Right kidney (tissue), 1 donor: ENCODE data around the gene ALKBH3.

Experiments
- DNase-seq: peaks from one replicate; pipeline ENCODE4 v3.0.0-alpha.2; 2016

Gene ALKBH3

DNA sequence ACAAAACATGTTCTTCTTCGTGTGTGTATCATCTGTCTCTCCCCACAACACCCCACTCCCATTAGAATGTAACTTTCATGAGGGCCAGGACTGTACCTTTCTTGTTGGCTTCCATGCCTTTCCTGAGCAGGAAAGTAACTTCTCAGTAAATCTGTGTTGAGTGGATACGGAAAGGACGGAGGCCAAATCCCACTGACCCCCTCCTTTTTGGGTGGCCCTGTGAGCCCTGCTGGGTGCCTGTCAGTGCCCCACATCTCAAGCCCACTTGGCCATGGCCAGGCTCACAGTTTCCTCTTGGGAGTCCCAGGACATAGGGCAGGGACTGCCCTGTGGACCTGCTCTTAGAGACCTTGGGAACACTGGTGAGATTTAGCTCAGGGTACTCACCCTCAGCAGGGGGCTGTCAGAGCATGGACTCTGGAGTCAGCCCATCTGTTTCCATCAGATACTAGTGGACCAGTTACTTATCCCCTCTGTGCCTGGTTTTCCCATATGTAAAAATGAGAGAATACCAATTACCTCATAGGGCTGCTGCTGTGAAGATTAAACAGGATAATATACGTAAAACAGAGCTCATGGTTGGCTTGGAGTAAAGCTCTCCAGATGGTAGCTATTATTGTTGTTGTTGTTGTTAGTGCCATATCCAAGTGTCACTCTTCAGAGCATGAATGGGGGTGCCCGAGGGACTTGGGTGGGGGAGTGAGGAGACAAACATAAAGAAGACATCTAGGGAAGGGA is 60.8 kb downstream of the ALKBH3 start:
- no peak for DNase-seq

DNA sequence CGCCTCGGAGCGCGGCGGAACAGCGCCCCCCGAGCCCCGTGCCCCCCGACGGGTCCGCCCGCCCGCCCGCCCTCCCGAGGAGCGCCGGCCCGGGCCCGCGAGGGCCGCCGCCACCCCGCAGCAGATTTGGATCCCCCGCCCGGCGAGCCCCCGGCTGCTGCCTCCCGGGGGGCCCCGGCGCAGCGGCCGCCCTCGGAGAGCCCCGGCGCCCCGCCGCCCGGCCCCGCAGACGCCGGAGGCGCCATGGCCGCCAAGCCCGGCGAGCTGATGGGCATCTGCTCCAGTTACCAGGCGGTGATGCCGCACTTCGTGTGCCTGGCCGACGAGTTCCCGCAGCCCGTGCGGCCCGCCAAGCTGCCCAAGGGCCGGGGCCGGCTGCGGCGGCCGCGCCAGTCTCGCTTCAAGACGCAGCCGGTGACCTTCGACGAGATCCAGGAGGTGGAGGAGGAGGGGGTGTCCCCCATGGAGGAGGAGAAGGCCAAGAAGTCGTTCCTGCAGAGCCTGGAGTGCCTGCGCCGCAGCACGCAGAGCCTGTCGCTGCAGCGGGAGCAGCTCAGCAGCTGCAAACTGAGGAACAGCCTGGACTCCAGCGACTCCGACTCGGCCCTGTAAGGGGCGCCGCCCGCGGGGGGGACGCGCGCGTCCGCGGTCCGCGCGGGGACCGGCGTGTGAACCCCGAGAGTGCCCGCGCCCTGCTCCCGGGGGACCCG is 62.2 kb downstream of the ALKBH3 start:
- peak; percentile 87 for DNase-seq

DNA sequence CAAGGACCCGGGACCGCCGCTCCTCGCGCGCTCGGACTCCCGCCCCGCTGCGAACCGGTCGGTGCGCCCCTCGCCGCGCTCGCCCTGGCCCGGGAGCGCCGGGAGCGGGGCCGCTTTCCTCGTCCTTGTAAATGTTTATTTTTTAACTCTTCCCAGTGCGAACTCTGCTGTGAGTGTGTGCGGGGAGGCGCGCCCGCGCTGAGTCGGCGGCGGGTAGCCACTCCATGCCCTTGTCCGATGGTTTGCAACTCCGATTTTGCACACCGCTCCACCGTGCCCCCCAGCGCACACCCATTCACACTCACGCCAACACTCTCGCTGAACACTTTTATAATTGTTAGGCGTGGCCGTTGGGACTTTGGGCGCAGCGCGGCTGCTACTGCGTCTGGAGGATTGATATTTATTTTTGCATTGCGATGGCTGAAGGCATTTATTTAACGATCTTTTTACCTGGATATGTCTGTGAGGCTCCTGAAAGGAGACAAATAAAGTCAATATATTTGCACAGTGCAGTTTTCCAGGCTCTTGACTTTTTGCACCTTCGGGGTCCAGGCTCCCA is 62.8 kb downstream of the ALKBH3 start:
- no peak for DNase-seq

DNA sequence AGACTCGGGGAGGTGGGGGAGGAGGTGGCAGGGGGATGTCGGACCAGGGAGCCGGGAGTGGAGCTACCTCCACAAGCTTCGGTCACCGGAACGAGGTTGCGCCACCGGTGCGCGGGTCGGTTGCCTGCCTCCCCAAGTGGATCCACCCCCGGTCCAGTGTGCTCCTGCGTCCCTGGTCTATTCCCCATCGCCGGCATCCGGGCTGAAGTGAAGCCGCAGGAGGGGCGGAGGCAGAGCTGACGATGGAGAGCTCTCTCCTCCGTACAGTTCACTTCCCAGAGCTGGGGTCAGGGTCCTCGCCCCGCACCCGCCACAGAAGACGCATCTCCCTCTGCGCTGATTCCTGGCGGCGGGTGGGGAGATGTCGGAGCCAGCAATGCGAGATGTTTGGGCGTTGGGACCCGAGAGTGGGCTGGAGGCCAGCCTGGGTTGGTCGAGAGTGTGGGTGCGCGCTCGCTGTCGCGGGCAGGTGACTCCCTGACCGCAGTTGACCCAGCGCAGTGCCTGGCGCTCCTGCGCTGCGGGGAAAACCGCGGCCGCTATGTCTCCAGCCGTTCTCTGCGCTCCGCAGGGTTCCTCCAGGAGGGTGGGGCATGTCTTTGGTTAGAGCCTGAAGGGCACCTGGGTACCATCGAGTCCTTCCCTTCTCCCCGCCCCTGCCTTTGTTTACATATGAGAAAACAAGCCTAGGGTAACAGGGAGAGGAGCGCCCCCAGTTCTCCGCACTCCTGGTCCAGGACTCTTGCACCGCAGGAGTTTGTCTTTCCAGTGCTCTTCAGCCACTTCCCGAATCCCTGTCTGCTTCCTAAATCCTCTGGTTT is 63.5 kb downstream of the ALKBH3 start:
- peak; percentile 51 for DNase-seq

DNA sequence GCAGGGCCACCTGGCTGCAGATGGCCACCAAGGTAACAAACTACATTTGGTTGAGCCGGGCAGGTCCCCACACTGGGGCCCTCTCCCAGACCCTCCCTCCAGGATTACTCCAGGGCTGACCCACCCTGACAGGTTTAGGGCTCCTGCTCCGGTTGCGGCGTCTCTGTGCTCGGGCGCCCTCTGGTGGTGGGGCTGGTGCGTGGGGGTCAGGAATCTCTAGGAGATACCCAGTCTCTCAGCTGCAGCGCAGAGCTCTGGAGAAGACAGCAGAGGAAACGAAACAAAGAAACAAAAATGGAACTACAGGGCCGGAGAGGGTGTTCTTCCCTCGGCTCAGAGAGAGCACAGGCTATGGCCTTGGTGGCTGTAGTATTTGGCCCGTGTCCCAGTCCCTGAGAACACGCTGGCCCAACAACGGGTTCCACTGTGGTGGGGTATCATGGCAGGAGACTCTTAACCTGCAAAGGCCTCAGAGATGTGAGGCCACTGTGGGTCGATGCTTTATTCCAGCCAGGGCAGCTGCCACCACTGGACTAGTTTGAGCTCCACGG is 64.2 kb downstream of the ALKBH3 start:
- DNase-seq: no peak

DNA sequence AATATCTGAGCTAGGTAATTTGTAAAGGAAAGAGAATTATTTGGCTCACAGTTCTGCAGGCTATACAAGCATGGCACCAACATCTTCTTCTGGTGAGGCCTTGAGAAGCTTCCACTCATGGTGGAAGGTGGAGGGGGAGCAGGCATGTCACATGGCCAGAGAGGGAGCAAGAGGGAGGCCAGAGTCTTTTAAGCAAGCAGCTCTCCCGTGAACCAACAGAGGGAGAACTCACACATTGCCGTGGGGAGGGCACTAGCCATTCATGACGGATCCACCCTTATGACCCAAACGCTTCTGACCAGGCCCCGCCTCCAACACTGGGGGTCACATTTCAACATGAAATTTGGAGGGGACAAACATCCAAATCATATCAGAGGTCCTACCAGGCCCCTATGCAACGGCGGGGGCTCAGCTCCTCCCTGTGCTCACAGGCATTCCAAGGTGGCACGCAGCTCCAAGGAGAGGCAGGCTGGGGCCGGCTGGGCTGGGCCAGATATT is 66.4 kb downstream of the ALKBH3 start:
- DNase-seq: no peak

DNA sequence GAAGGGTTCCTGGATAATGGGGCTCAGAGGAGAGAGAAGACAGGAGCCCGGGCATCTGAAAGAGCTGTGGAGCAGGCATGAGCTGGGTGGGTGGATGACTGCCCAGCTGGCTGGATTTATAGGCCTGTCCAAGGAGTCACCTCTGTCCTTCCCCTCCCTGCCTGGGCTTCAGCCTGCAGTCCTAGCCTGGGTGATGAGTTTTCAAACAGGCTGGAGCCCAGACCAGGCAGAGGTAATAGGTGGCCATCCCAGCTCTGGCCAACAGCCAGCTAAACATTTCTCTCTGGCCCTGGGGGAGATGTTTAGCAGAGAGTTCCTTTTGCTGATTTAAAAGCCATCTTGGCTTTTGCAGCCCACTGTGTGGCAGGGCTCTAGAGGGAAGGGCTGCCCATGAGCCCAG is 67.2 kb downstream of the ALKBH3 start:
- DNase-seq: no peak

DNA sequence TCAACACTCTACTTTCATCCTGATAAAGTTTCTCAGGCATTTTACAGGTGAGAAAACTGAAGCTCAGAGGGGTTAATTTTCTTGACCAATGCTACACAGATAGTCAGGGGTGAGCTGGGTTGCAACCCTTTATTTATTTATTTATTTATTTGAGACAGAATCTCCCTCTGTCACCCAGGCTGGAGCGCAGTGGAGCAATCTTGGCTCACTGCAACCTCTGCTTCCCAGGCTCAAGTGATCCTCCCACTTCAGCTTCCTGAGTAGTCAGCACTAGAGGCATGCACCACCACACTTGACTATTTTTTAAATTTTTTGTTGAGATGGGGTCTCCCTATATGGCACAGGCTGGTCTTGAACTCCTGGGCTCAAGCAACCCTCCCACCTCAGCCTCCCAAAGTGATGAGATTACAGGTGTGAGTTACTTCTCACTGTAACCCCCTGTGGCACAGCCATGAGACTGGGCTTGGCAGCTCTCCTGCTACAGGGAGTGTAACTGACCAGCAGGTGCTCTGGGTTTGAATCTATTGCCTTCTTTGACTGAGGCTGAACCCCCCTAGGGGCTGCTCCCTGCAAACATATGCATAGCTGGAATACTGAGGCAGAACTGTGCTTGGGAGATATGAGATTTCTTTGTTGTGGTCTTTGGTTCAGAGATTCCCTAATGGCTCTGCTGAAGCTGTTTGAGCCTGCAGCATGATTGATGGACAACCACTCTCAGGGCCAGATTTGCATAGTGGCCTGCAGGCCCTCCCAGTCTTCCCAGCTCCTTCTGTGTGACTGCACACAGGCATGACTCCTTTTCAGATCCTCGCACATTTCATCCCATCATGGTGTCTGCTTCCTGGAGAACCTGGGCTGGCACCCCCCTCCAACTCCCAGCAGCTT is 68.0 kb downstream of the ALKBH3 start:
- DNase-seq: no peak

DNA sequence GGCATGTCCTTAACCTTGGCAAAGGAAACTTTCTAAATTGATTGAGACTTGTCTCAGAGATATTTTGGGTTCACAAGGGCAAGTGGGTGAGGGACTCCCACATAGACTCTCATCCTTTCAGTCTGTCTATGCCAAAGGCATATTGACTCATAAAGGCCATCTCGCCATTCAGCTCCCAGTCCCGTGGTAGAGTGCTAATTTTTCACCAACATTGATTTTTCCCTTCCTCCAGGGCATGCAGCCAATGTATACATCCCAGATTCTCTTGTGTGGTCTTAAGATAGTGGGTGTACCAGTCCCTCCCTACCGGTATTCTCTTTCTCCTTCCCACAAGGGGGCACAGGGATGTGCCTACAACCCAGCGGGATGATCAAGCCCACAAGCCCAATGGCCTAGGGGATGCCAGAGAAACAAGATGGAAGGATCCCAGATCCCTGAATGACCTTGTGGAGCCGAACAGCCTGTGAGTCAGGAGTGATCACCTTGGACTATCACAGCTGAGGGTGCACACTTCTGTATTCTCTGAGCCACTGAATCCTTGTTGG is 69.8 kb downstream of the ALKBH3 start:
- DNase-seq: no peak

DNA sequence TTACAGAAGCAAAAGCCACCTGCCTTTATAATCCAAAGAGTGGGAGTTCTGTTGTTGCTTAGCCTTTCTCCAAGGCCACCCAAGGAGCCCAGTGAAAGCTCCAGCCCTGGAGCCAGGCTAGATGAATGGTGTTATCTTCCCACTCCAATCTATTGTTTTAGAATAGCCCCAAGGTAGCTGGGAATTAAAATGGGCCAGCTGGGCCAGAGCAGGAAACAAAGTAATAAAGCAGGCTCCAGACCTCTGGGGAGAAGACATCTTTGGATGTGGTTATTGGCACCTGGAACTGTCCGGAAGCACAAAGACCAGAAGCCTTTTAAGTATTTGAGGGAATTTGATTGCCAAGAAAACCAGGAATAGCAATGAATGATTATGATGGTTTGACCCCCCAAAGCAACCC is 70.6 kb downstream of the ALKBH3 start:
- no peak for DNase-seq

DNA sequence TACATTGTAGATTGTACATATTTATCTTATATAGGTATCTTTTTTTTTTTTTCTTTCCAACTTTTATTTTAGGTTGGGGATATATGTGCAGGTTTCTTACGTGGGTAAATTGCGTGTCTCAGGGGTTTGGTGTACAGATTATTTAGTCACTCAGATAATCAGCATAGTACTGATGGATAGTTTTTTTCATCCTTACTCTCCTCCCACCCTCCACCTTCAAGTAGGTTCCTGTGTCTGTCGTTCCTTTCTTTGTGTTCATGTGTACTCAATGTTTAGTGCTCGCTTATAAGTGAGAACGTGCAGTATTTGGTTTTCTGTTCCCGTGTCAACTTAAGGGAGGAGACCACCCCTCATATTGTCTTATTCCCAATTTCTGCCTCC is 71.4 kb downstream of the ALKBH3 start:
- DNase-seq: no peak

DNA sequence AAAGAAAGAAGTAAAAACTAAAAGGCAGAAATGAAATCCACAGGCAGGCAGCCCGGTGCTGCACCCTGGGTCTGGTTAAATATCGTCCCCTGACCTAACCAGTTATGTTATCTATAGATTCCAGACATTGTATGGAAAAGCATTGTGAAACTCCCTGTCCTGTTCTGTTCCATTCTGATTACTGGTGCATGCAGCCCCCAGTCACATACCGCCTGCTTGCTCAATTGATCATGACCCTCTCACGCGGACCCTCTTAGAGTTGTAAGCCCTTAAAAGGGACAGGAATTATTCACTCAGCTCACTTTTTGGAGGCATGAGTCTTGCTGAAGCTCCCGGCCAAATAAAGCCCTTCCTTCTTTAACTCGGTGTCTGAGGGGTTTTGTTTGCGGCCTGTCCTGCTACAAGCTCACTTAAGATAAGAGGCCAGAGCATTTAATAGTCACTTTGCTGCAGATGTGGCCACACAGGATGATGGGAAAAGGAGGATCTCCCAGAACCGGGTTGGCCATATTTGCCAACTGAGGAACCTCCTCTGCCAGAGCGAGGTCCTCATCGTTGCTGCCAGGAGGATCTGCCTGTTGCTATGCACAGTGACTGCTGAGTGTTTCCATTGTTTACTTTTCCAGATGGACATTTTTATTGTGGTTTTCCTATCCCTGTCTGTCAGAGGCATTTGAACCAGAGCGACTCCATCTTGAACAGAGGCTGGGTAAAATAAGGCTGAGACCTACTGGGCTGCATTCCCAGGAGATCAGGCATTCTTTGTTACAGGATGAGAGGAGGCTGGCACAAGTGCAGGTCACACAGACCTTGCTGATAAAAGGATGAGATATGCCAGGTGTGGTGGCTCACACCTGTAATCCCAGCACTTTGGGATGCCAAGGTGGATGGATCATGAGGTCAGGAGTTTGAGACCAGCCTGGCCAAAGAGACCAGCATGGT is 72.0 kb downstream of the ALKBH3 start:
- no peak for DNase-seq

DNA sequence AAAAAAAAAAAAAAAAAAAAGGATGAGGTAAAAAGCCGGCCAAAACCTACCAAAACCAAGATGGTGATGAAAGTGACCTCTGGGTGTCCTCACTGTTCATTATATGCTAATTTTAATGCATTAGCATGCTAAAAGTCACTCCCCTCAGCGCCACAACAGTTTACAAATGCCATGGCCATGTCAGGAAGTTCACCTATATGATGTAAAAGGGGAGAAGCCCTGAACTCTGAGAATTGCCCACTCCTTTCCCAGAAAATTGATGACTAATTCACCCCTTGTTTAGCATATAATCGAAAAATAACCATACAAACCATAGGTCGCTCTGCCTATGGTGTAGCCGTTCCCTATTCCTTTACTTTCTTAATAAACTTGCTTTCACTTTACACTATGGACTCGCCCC is 72.9 kb downstream of the ALKBH3 start:
- no peak for DNase-seq

DNA sequence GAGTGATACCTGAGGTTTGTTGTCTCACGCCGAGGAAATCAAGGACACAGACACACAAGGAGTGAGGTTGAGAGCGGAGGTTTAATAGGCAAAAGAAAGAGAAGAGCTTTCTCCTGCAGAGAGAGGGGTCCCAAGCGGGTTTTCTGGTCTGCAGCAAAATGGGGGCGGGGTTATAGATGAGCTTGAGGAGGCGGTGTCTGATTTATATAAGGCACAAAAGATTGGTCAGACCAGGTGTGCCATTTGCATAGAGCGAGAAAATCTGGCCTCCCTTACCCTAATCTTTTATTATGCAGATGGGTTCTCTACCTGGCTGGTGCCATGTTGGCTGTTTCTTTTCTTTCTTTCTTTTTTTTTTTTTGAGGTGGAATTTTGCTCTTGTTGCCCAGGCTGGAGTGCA is 73.6 kb downstream of the ALKBH3 start:
- DNase-seq: no peak

DNA sequence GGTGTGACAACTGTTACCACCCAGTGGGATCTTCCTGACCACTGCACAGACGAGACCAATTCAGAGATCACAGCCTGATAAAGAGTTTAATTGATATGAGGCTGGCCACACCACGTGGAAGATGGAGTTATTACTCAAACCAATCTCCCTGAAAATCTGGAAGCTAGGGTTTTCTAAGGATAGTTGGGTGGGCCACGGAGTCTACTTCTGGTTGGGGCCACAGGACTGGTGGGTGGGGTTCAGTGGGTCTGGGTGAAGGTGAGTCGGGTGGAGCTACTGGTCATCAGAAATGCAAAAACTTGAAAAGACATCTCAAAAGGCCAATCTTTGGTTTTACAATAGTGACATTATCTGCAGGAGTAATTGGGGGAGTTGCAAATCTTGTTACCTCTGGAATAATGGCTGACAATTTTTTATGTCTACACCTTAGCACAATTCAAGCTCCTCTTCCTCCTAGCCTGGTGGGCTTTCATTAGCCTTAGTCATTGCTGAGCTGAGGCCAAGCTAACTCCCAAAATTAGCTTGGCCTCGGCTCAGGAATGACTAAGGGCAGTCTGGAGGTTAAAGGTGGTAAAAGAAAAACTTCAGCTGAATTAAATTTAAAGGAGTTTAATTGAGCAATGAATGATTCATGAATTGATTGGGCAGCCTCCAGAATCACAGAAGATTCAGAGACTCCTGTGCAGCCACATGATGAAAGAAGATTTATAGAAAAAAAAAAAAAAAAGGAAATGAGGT is 74.9 kb downstream of the ALKBH3 start:
- no peak for DNase-seq

DNA sequence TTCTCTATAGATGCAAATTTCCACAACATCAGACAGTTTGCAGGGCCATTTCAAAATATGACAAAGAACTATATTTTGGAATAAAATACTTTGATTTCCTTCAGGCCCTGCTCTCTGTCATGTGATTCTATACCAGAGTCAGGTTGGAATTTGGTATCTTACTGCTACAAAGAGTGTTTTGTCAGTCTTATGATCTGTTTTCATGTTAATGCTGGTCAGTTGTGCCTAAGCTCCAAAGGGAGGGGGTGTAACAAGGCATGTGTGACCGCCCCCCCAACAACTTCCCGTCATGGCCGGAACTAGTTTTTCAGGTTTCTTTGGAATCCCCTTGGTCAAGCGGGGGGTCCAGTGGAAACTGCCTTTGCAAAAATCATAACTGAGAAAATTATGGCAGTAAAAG is 76.9 kb downstream of the ALKBH3 start:
- DNase-seq: no peak

DNA sequence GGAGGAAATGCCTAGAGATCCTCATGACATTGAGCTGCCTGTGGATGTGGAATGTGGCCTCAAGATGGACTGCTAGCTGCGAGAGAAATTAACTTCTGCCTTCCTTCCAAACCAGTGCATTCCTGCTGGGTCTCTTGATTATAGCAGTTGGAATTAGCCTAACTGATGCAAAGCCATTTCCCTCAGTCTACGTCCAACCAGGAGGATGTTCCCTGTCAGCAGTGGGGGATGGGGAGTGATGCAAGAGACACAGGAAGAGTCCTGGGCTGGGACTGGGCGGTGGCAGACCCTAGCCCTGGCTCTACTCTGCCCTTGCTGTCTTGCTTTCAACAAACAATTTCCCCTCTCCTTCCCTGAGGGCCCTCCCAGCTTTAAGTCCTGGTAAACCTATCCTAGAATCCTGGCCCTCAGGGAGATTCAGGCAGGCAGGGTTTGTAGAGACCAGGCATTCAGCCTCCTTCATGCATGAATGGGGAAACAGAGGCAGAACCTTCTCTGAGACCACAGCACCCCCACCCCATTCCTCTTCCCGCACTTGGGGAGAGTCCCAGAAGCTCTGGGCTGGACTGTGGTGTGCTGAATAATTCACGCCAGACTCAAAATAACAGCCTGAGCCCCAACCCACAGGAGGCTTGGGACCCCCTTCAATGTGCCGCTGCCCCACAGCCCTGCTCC is 78.8 kb downstream of the ALKBH3 start:
- no peak for DNase-seq
